SKM-1 (cell line): Measurements from ENCODE around the gene F7.

Experiments used
- DNase-seq: peaks from one replicate; lab custom pipeline; 2025; ENCODE audit not compliant: unreplicated experiment; lab: John Stamatoyannopoulos, UW

The F7 gene

DNA sequence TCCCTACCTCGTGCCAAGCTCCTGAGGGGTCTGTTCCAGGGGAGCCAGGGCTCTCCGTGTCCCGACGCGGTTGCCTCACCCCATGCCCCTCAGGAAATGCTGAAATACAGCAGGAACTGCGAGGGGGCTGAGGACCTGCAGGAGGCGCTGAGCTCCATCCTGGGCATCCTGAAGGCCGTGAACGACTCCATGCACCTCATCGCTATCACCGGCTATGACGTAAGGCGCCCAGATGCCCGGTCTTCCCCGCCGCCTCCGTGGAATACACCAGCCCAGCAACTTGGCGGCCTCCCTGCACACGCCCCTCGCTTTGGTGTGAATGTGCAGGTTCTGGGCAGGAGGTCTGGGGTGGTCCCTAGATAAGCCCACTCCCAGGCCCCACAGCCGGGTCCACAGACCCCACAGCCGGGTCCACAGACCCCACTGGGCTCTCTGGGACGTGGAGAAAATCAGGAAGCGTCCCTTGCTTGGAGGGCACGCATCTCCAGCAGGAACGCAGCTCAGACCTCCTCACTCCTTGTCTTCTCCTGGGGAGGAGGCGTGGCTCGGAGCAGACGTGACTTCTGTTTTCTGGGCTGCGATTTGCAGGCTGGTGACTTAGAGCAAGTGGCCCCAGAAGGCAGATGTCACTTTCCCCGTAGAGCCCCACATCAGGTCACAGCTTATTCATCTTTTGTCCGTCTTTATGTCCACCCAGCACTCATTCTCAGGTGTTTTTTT lies 19.4 kb upstream of the F7 start:
- DNase-seq: no peak

DNA sequence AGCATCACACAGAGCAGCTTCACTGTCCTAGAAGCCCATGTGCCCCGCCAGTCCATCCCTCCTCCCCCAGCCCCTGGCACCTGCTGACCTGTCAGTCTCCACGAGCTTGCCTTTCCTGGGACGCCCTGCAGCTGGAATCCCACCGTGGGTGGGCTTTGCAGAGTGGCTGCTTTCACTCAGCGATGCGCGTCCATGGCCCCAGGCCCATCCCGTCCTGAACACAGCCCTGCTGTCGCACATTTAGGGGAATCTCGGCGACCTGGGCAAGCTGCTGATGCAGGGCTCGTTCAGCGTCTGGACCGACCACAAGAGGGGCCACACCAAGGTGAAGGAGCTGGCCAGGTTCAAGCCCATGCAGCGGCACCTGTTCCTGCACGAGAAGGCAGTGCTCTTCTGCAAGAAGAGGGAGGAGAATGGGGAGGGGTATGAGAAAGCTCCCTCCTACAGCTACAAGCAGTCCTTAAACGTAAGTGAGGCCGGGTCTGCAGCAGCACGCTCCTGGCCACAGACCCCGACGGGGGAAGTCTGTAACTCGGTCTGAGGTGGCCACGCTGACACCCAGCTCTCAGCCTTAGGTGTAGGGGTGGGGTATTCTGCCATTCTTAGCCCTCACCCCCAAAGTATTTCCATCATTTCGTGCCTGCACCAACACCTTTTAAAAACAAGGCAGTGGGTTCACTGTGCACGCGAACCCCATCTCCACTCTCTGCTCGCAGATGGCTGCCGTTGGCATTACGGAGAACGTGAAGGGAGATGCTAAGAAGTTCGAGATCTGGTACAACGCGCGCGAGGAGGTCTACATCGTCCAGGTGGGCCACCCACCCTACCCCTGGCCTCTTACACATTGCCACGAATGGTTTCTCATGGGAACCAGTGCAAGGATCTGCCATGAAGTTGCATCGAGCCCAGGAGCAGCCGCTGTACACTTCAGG lies 18.3 kb upstream of the F7 start:
- DNase-seq: no peak

DNA sequence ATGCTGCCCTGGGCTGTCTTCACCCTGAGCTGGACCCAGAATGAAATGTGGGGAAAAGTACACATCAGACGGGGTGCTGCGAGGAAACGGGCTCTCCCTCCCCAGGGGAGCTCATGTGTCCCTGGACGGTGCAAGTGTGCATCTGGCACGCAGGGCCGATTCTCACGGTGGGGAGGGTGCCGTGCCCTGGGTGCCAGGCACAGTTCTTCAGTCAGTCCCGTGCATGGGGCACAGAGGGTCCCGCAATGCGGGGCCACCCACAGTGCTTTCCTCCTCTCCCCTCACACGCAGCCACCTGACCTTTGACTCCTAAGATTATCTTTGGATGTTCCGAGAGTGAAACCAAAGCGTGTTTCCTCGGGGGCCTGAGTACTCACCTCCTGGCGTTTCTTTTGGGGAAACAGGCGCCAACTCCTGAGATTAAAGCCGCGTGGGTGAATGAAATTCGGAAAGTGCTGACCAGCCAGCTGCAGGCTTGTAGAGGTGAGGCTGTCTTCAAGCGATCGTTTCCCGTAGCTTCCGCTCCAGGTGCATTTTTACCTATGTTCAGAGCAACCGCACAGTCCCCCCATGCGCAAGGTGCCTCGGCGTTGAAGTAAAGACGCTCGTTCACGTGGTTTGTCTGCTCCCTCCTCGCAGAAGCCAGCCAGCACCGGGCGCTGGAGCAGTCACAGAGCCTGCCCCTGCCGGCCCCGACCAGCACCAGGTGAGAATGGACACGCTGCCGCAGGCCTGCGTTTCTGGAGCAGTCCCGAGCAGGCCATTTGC lies 17.5 kb upstream of the F7 start:
- no peak for DNase-seq

DNA sequence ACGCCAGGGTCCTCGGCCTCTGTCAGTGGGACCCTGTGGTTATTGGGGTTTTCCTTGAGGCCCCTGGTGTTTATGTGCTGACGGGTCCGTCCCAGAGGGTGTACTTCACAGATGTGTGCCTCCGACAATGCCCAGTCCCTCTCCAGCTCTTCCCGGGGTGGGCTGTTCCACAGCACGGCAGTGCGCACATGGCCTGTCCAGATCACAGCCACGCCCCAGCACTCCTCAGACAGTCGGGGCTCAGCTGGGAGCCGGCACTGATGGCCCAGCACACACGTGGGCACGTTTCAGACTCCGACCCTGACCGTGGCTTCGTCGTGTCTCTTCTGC lies 16.9 kb upstream of the F7 start:
- DNase-seq: no peak

DNA sequence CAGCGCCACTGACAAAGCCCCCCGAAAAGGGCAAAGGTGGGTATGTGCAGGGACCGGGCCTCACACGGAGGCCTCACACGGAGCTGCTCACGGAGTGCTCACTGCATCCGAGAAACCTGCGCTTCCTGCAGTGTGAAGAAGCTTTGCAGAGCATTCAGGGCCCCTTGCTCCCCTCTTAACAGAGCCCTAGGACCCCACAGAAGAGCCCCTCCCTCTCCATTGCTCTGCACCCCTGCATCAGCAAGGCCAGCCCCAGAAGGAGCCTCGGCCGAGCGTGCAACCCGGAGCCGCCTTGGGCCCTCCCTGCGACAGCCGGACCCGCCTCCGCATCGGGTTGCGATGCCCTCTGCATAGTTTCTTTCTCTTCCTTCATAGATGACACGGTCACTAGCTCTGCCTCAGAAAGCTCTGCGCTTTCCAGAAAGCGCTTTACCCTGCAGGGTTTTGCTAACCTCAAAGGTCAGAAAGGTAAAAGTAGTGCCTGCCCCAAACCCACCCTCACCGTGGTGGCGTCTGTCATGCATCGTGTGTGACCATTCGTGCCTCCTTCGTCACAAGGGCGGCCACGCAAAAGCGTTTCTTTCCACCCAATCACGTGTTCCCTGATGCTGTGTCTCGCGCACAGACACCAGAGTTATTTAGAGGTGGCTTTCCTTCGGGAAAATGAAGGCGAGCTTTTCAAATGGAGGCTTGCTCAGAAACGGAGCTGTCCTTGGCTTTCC lies 15.7 kb upstream of the F7 start:
- no peak for DNase-seq

DNA sequence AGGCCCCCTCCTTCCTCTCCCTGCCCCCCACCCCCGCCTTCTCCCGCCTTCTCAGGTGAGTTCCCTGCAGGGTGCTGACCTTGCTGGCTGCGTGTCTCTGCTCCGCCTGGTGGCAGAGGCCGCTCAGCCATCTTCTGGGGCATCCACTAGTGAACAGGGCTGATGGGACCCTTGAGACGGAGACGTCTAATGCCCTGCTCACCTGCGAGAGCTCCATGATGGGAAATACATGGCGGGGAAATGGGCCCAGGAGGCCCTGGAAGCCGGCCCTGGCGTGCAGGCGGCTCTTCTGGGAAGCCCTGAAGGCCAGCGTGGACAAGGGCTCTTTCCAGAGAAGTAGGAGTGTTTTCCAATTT lies 15.2 kb upstream of the F7 start:
- DNase-seq: no peak

DNA sequence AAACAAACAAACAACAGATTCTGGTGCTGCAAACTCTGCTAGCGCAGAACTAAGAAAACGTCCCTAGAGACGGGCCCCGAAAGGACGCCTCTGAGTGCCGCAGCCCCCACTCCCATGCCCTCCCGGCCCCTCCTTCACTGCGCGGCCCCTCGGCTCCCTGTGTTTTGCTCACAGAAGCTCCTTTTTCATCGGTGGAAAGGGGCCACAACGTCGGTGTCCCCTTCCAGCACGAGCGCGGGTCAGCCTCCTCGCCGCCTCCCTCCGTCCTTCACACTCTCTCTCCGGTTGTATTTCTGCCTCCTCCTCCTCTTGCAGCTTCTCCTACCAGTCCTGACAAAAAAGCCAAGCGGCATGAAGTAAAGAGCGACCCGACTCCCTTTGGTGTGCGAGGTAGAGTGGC lies 14.8 kb upstream of the F7 start:
- no peak for DNase-seq

DNA sequence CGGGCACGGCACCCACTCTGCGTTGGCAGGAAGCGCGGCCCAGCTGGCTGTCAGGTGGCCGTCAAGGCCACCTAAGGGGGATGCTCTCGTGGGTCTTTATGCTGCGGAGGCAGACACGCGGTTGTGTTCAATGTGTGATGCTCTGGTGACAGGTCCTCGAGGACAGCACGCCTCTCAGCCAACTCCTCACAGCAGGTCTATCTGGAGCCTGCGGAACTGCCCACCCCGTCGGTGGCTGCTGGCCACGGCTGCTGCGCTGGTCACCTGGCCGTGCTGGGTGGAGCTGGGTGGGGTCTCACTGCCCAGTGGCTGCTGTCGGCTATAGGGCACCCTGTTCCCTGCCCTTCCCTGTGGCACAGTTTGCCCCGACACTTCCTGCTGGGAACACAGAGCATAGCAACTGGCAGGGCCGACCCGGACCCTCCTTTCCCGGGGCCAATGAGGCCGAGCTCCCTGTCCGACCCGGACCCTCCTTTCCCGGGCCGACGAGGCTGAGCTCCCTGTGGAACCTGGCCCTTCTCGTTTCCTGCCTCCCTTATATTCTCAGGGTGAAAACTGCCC lies 14.3 kb upstream of the F7 start:
- DNase-seq: no peak

DNA sequence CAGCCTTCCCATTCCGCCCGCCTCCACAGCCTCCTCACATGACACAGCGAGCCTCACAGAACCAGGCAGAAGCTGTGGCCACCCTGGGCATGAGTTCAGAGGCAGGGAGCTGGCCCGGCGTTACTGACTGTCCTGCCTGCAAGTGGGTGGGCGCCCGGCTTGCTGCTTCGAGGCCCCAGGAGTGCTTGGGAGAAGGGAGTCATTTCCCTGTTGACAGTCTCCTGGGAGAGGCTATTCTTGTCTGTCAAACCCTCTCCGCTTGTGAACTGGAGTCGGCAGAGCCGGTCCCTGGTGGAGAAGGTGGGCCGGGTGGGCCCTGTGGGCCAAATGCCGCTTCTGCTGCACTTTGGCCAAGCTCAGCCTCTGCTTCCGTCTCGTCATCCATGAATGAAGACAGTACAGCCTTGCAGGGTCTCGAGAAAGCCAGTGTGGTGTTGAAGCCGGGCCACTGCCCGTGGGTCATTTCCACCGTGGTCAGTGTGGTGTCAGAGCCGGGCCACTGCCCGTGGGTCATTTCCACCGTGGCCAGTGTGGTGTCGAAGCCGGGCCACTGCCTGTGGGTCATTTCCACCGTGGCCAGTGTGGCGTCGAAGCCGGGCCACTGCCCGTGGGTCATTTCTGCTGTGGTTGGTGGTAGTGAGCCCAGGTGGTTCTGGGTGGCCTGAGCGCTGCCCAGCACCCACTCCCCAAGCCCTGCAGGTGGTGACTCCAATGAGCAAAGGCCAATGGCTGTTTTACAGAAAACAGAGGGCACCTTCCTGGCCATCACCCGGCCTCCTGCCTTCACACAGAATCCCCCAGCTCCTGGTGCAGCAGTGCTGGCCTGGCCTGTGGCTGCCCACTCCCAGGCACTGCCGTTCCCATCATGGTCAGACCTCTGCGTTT lies 13.5 kb upstream of the F7 start:
- no peak for DNase-seq

DNA sequence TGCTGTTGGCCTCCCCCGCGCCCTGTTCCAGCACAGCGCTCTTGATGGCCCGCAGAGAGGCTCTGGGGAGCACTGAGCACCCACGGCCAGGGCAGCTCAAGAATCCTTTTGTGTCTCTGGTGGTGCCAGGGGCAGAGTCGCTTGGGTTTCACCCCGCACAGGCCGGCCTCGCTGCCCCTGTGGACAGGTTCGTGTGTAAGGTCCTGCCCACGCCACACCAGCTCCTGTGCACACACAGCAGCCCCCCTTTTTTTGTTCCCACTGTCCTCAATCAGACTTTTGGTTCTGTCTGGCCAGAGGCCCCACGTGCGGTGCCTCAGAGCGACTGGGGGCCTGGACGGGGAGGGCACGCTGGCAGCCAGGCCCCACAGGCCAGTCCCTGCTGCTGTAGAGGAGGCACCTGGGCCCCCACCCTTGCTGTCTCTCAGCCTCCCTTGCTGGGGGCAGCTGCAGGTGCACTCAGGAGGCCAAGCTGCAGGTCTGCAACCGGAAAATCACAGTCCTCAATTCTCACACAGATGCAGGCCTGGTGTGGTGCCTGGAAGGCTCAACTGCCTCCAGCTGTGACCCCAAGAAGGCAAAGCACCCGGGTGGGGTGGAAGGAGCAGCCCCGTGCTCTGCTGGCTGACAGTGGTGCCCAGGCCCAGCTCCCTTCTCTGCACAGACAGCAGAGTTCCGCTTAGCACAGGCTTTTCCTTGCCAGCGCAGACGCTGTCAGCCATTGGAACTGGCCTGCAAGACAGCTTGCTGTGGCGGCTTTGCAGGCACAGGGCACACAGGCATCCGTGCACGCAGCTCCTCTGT lies 12.6 kb upstream of the F7 start:
- DNase-seq: no peak

DNA sequence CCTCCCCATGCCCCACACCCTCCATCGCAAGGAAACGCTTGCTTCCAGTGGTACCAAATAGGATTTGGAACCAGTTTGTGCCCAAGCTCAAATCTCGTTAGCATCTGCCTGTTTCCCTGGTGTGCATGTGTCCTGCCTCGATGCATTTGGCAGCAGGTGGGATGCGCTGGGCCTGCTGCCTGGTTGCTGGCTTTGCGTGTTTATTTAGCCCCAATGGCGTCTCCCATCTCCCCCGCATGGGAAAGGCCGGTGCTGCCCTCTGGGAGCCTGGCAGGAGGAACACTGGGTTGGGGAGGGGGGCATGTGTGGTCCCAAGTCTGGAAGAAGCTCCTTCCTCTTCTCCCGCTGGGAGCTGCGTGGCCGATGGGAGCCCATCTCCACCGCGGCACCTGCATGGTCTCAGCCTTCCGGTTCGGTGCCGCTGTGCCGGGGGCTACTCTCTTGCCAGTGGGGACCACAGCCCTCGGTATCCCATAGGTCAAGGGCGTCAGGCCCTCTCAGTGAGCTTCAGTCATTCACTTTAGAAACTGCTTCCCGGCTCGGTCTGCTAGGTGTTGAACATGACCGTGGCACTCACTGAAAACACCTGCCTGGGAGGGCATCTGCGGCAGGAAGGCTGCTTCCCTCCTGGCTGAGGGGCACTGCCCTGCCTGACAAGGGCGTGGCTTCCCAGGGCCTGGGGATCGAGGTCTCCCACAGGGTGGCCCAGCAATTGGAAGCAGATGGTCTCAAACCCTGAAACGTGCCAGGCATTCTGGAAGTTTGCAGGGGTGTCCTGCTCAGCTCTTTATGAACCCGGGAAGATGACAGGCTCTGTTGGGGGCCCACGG lies 11.8 kb upstream of the F7 start:
- DNase-seq: no peak

DNA sequence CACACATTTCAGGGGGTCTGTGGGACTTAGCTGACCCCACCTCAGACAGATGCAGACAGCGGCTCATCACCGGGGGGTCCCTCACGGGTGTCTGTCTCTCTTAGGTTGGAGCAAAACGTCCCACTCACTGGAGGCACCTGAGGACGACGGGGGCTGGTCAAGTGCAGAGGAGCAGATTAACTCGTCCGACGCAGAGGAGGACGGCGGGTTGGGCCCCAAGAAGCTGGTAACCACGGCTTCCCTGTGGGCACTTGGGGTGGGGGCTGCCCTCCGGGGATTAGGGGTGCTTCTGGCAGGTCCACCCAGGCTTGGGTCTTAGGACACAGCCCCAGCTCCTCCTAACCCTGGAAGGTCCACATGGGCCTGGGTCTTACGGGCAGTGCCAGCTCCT lies 11.2 kb upstream of the F7 start:
- no peak for DNase-seq

DNA sequence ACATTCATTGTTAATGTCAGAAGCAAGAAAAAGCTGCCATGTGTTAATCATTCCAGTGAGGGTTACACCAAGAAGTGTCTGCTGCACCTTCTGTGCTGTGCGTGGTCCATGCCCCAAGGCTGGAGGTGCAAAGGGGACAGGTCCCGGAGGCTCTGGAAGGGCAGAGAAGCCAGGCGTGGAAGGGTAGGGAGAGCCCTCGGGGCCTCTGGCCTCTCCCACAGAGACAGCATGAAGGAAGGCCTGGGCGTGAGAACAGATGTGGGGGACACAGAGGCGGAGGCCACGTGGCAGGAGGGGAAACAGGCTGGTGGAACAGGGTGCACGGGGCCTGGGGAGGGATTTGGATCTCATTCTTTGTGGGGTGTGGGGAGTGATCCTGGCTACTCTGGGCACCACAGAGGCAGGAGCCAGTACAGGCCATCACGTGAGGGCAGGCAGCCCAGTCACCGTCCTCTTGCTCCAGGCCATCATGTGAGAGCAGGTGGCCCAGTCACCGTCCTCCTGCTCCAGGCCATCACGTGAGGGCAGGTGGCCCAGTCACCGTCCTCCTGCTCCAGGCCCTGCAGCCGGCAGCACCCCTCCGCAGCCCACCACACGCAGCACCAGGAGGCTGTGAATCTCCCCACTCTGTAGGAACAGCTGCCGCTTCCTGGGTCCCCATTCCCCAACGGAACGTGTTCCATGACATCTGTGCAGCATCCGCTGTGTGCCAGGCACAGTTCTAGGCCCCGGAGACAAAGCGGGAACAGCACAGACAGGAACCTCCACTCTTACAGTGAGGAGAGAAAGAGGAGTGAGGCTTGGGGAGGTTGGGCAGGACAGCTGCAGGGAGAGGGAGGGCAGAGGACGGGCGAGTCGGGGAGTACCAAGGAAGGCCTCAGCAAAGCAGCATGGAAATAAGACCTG lies 10.2 kb upstream of the F7 start:
- no peak for DNase-seq

DNA sequence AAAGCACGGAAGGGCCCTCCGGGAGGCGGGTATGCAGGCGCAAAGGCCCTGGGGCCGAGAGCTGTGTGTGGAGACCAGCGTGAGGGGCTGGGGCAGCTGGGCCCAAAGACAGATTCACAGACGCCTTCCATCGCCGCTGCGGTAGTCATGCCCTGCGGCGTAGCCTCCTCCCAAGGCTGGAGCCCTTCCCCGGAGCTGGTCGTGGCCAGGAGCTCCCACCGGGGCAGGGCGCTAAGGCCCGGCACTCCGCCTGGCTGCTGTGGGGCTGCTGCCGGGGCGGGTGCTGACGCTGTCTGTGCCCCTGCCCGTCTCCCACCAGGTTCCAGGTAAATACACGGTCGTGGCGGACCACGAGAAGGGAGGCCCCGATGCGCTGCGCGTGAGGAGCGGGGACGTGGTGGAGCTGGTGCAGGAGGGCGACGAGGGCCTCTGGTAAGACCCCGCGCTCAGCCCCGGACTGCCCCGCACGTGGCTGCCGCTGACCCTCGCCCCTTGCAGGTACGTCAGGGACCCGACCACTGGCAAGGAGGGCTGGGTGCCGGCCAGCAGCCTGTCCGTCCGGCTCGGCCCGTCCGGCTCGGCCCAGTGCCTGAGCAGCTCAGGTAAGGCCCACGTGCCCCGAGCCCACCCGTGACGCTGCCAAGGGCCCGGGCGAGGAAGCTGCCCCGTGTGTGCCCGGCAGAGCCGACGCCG lies 9.4 kb upstream of the F7 start:
- DNase-seq: no peak

DNA sequence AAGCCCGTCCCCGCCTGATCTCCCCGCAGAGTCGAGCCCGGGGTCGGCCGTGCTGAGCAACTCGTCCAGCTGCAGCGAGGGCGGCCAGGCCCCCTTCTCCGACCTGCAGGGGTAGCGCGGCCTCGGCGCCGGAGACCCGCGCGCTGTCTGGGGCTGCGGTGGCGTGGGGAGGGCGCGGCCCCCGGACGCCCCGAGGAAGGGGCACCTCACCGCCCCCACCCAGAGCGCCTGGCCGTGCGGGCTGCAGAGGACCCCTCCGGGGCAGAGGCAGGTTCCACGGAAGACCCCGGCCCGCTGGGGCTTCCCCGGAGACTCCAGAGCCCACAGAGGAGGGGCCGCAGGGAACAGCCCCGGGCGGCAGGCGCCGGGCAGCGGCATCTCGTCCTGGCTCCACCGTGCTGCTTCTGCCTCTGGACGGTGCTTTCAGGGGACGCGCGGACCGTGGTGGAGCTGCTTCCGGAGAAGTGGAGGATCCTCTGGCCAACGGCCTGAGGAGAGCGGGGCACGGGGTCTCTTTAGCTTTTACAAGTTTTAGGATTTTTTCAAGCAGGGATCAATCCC lies 8.8 kb upstream of the F7 start:
- DNase-seq: no peak

DNA sequence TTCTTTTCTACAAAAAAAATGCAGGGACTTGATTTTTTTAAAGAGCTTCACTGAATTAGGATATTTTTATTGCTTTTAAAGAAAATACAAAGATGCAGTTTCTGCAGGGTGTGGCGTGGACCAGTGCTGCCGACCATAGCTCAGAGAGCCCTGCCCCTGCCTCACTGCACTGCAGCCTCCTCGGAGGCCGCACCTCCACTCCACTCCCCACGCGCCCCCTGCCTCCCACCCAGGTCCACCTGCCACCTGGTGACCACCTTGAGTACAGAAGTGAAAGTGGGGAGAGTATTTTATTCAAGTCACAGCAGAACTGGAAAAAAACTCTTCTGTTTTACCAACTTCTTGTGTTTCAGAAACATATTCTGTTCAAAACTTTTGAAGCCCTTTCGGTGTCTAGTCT lies 7.9 kb upstream of the F7 start:
- DNase-seq: no peak
